Endodermal cell (in vitro differentiated cells): ENCODE measurements around the gene AOC1. TPM values are rescaled to one million over a fixed set of nuclear protein-coding genes. Genes with fewer than 3 reads are reported as not detected.

Experiments used
- DNase-seq: peaks from one replicate; pipeline ENCODE4 v3.0.0-alpha.2; 2017
- H3K27ac ChIP-seq: 2 replicates; pipeline ENCODE4 v1.5.1; 2013; ENCODE audit warnings: mild to moderate bottlenecking, low read depth, low read length, moderate library complexity
- H3K27me3 ChIP-seq: 2 replicates; pipeline ENCODE4 v1.6.1; 2013; ENCODE audit warnings: mild to moderate bottlenecking, low read length, moderate library complexity; ENCODE audit not compliant: insufficient read depth, control insufficient read depth, poor library complexity, severe bottlenecking
- H3K36me3 ChIP-seq: 2 replicates; pipeline ENCODE4 v1.7.0; 2013; ENCODE audit warnings: mild to moderate bottlenecking, low read length, moderate library complexity; ENCODE audit not compliant: control insufficient read depth, insufficient read depth
- H3K4me1 ChIP-seq: one replicate; pipeline ENCODE4 v1.7.0; 2013; ENCODE audit warnings: low read length; ENCODE audit not compliant: control insufficient read depth, insufficient read depth
- H3K4me3 ChIP-seq: 2 replicates; pipeline ENCODE4 v1.5.1; 2013; ENCODE audit warnings: mild to moderate bottlenecking, low read length, moderate library complexity
- H3K9ac ChIP-seq: 2 replicates; pipeline ENCODE4 v1.6.1; 2013; ENCODE audit warnings: mild to moderate bottlenecking, low read length, moderate library complexity; ENCODE audit not compliant: poor library complexity, severe bottlenecking; ENCODE audit errors: extremely low read depth
- H3K9me3 ChIP-seq: 2 replicates; pipeline ENCODE4 v1.6.1; 2013; ENCODE audit warnings: mild to moderate bottlenecking, low read length, moderate library complexity; ENCODE audit not compliant: control insufficient read depth
- H3K27ac Mint-ChIP-seq: 2 replicates; pipeline ENCODE4 v1.8.0; 2020; ENCODE audit warnings: mixed read lengths
- H3K27me3 Mint-ChIP-seq: 2 replicates; pipeline ENCODE4 v1.8.0; 2021; ENCODE audit warnings: mild to moderate bottlenecking, mixed read lengths; ENCODE audit not compliant: insufficient read depth
- H3K36me3 Mint-ChIP-seq: 2 replicates; pipeline ENCODE4 v1.8.0; 2020; ENCODE audit warnings: low read depth, mixed read lengths
- H3K4me1 Mint-ChIP-seq: 2 replicates; pipeline ENCODE4 v1.8.0; 2020; ENCODE audit warnings: mixed read lengths
- H3K4me3 Mint-ChIP-seq: 2 replicates; pipeline ENCODE4 v1.8.0; 2020; ENCODE audit warnings: mild to moderate bottlenecking, moderate library complexity, mixed read lengths
- H3K9me3 Mint-ChIP-seq: 2 replicates; pipeline ENCODE4 v1.8.0; 2020; ENCODE audit warnings: mild to moderate bottlenecking, mixed read lengths
- CTCF ChIP-seq: fragments of 200-600 bp; sonication (generic); conservative IDR thresholded peaks from 2 replicates; pipeline ENCODE4 v1.5.0; 2021; ENCODE audit warnings: antibody characterized with exemption, mild to moderate bottlenecking
- WGBS, 2 experiments: methylation state at CpG; one replicate each; pipeline versions ENCODE4 v1.1.5 to v1.1.7; 2013; ENCODE audit warnings: missing lambda C conversion rate in 2 of 2, mixed read lengths in 1 of 2; ENCODE audit not compliant: insufficient coverage in 1 of 2, insufficient read length in 1 of 2; 5-methylcytosine and 5-hydroxymethylcytosine counted together
- total RNA-seq, 2 donors: library from RNA; stranded (reverse); fragmentation: NEBNext Ultra II Directional in 1 of 2; extraction: Animal tissue kit (Norgen Biotek cat#: 25700) in 1 of 2; gene quantifications; 2 replicates in 1 of 2; 3 replicates in 1 of 2; pipeline ENCODE4 v1.2.1, GENCODE V29; 2021

The AOC1 gene
- total RNA-seq, 2 donors from 2014 or later, result not detected

DNA sequence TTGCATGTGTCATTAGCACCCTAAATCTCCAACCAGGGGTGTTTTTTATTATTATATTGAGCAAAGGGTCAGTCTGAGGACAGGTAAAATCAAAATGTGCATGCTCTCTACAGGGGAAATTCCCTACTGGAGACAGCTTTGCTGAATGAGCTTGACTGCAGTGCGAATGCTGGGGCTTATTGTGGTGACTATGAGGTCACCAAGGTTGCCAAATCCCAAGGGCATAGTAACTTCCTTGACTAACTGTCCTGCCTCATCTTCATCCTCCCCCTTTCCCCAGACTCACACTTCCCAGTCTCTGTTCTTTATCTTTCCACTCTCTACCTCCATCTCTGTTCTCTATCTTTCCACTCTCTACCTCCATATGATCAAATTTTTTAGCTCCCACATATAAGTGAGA is 22.9 kb upstream of the AOC1 start:
- Histone ChIP-seq H3K27ac (no peak overlapping the region), H3K9ac (no peak overlapping the region), H3K27me3 (no peaks in the 10 kb centered on the region), H3K4me1 (no peaks in the 10 kb centered on the region), H3K36me3 (no peaks in the 10 kb centered on the region), H3K9me3 (no peaks in the 10 kb centered on the region), H3K4me3 (no peak overlapping the region)
- no peaks in the 10 kb centered on the region for H3K36me3 Mint-ChIP-seq
- DNase-seq, result no peak
- no peak overlapping the region for H3K4me3 Mint-ChIP-seq
- TF ChIP-seq CTCF, result no peak
- H3K27ac Mint-ChIP-seq, result no peak overlapping the region
- peaks cover 9% of the 10 kb centered on the region for H3K27me3 Mint-ChIP-seq
- no peaks in the 10 kb centered on the region for H3K9me3 Mint-ChIP-seq
- H3K4me1 Mint-ChIP-seq, result no peaks in the 10 kb centered on the region
- 72% methylated on average over 1 of the region's 1 CpG; no CpG with 5 or more reads in 1 of the 2 experiments for WGBS, 2 experiments

GRCh38 chr7:150830937-150831336 is 21.4 kb upstream of the AOC1 start:
- TF ChIP-seq CTCF, result no peak
- no peak overlapping the region for H3K4me3 Mint-ChIP-seq
- H3K9me3 Mint-ChIP-seq, result no peaks in the 10 kb centered on the region
- H3K4me1 Mint-ChIP-seq, result no peaks in the 10 kb centered on the region
- Histone ChIP-seq H3K27me3 (no peaks in the 10 kb centered on the region), H3K9me3 (no peaks in the 10 kb centered on the region), H3K27ac (peak overlapping the region; percentile 70), H3K4me1 (no peaks in the 10 kb centered on the region), H3K9ac (no peak overlapping the region), H3K4me3 (no peak overlapping the region), H3K36me3 (no peaks in the 10 kb centered on the region)
- no peak overlapping the region for H3K27ac Mint-ChIP-seq
- H3K27me3 Mint-ChIP-seq, result peaks cover 9% of the 10 kb centered on the region
- DNase-seq, result no peak
- H3K36me3 Mint-ChIP-seq, result no peaks in the 10 kb centered on the region
- 20 to 32% methylated on average over 1 of the region's 1 CpG for WGBS, 2 experiments

DNA sequence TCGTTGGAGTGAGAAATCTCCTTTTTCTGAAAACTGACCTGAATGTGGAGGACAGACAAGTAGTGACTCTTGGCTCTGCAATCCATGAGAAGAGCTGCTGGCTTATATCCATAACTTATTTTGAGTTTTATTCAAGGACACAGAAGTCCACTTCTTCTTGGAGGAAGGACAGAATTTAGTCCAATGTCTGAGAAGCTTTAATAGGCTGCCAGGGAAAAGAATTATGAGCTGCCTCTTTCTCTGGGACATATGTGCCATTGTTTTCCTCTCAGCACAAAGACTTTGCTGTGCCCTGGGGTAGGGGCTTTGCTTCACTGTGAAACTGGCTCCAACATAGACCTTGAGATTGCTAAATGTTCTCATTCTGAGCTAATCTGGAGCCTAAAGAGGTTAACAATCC is 20.5 kb upstream of the AOC1 start:
- Mint-ChIP-seq H3K27me3 (peaks cover 4% of the 10 kb centered on the region), H3K27ac (no peak overlapping the region), H3K36me3 (no peaks in the 10 kb centered on the region), H3K4me3 (no peak overlapping the region), H3K9me3 (no peaks in the 10 kb centered on the region), H3K4me1 (no peaks in the 10 kb centered on the region)
- Histone ChIP-seq H3K9me3 (no peaks in the 10 kb centered on the region), H3K4me3 (no peak overlapping the region), H3K27ac (no peak overlapping the region), H3K27me3 (no peaks in the 10 kb centered on the region), H3K4me1 (no peaks in the 10 kb centered on the region), H3K36me3 (no peaks in the 10 kb centered on the region), H3K9ac (no peak overlapping the region)
- no peak for DNase-seq
- 88 to 92% methylated on average over 1 of the region's 1 CpG for WGBS, 2 experiments
- no peak for TF ChIP-seq CTCF
